Heart left ventricle (tissue), 16 donors: ENCODE data around the gene CLDN14. TPM values are rescaled to one million over a fixed set of nuclear protein-coding genes. Genes with fewer than 3 reads are reported as not detected.

Experiments used
- ATAC-seq, 4 donors: fragments of 200-7000 bp; cut with Tn5 transposase; one replicate each; pipeline ENCODE4 v1.9.1; 2020 to 2022; ENCODE audit warnings: moderate library complexity in 4 of 4, mild to moderate bottlenecking in 3 of 4, moderate number of reproducible peaks in 1 of 4
- DNase-seq, 5 donors: peaks; one replicate each; pipeline ENCODE4 v3.0.0-alpha.2; 2020
- H3K27ac ChIP-seq, 12 donors: fragments of 200-600 bp; sonication (generic) in 4 of 12; one replicate each; pipeline versions ENCODE4 v1.5.0 to v1.8.0; 2016 to 2022; ENCODE audit warnings: mild to moderate bottlenecking in 2 of 12
- H3K27me3 ChIP-seq, 9 donors: fragments of 200-600 bp; sonication (generic) in 2 of 9; one replicate each; pipeline versions ENCODE4 v1.5.1 to v1.8.0; 2016 to 2022; ENCODE audit warnings: mild to moderate bottlenecking in 3 of 9
- H3K36me3 ChIP-seq, 9 donors: fragments of 200-600 bp; sonication (generic) in 2 of 9; one replicate each; pipeline versions ENCODE4 v1.5.0 to v1.8.0; 2018 to 2022; ENCODE audit warnings: mild to moderate bottlenecking in 2 of 9
- H3K4me1 ChIP-seq, 12 donors: fragments of 200-600 bp; sonication (generic) in 4 of 12; one replicate each; pipeline versions ENCODE4 v1.5.0 to v1.8.0; 2016 to 2022; ENCODE audit warnings: mild to moderate bottlenecking in 3 of 12
- H3K4me3 ChIP-seq, 12 donors: fragments of 200-600 bp; sonication (generic) in 4 of 12; one replicate each; pipeline versions ENCODE4 v1.5.0 to v1.8.0; 2017 to 2022; ENCODE audit warnings: mild to moderate bottlenecking in 9 of 12, moderate library complexity in 4 of 12
- H3K9me3 ChIP-seq, 12 donors: fragments of 200-600 bp; sonication (generic) in 4 of 12; one replicate each; pipeline versions ENCODE4 v1.5.0 to v1.8.0; 2016 to 2022; ENCODE audit warnings: mild to moderate bottlenecking in 1 of 12
- POLR2A ChIP-seq, 2 donors: fragments of 450-650 bp; IDR thresholded peaks; one replicate each; pipeline ENCODE4 v1.6.1; 2017; ENCODE audit warnings: antibody characterized with exemption in 2 of 2, mild to moderate bottlenecking in 2 of 2, moderate library complexity in 2 of 2
- WGBS, 4 donors: extraction: QIAGEN DNeasy Blood & Tissue Kit in 2 of 4; methylation state at CpG; one replicate each; pipeline versions ENCODE4 v1.1.5 to v1.1.7; 2013 to 2018; 5-methylcytosine and 5-hydroxymethylcytosine counted together
- intact Hi-C, 10 donors: fragments of 100-400 bp; cut with DNase I; formaldehyde crosslinking; loops; one replicate each; pipeline versions ENCODE4 v1.11.1 to v1.14.2; 2022
- polyA plus RNA-seq, 2 donors: library from polyadenylated mRNA; stranded (reverse); fragments of 200-250 nt; gene quantifications; one replicate each; pipeline ENCODE4 v1.2.3, GENCODE V29; 2013
- total RNA-seq, 9 donors: library from RNA; depleted of rRNA in 2 of 9; stranded (reverse); fragments of >200 nt in 2 of 9; fragmentation: NEBNext Ultra II Directional in 3 of 9; extraction: Animal tissue kit (Norgen Biotek cat#: 25700) in 3 of 9; gene quantifications; one replicate each; pipeline versions ENCODE4 v1.1.0 to v1.2.4, GENCODE V29; 2016 to 2023
- TF ChIP-seq, protein P1 (sequence below), 12 donors: fragments of 200-600 bp; sonication (generic) in 4 of 12; IDR thresholded peaks; one replicate each; pipeline versions ENCODE4 v1.5.0 to v1.8.0; 2018 to 2022; ENCODE audit warnings: antibody characterized with exemption in 12 of 12, mild to moderate bottlenecking in 5 of 12
- donor health status: ischemic (EF 13 %, LVEDD 7.1; RV severe dilation, severe dysfunction).
- donor health status: healthy with polysubstance abuse.
- donor health status: DM: no; HTN: yes; CAD: no.
- donor health status: DM: no; HTN: no; CAD: no.
- donor health status: ischemic (EF 25% LVEDD 6.9; RV normal size, moderate dysfunction).
- donor health status: ischemic (EF 25% LVEDD 5.7; RV mildly dilated, moderate dysfunction).
- donor health status: healthy.
- donor health status: DM: yes; HTN: yes; CAD: no.
- donor health status: ischemic (EF 35%, LVEDD 5.7; RV mildly dilated, moderate dysfunction).
- donor health status: nonischemic (EF 11% LVEDD 7.7; RV severe dilation, severe dysfunction).
- donor health status: DM: yes; HTN: yes; CAD: no.
- donor health status: PGD.
- donor health status: ischemic (EF 29% LVEDD 5.4; RV normal size, mild dysfunction).
- donor health status: nonischemic (EF 23%, LVEDD 6.1; RV moderate dilation, normal function).

CLDN14 gene
- total and polyA plus RNA-seq, 11 donors: not detected

DNA sequence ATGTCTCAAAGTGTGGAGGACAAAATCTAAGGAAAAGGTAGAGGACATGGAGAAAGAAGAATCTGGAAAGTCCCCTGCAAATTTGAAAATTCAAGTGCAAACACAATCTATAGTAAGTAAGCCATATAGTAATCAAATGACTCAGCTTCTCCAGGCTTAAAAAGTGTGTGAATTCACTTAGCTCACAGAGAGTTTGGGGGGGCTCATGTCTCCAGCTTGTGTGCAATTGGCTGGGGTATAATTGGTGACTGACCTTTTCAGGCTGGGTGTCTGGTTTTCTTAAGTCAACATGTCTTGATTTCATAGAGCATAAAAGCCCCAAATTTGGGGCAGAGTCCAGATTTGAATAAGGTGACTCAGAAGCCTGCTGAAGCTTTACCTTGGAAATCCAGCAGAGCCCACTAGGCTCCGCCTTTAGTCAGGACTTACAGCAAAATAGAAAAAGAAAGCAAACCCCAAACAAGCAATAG lies 8.6 kb downstream of the CLDN14 start:
- Histone ChIP-seq H3K4me1 (no peaks in the 10 kb centered on the region), H3K36me3 (no peaks in the 10 kb centered on the region), H3K27ac (no peak overlapping the region), H3K4me3 (no peak overlapping the region), H3K27me3 (no peaks in the 10 kb centered on the region), H3K9me3 (no peaks in the 10 kb centered on the region)
- TF ChIP-seq, protein P1, sequence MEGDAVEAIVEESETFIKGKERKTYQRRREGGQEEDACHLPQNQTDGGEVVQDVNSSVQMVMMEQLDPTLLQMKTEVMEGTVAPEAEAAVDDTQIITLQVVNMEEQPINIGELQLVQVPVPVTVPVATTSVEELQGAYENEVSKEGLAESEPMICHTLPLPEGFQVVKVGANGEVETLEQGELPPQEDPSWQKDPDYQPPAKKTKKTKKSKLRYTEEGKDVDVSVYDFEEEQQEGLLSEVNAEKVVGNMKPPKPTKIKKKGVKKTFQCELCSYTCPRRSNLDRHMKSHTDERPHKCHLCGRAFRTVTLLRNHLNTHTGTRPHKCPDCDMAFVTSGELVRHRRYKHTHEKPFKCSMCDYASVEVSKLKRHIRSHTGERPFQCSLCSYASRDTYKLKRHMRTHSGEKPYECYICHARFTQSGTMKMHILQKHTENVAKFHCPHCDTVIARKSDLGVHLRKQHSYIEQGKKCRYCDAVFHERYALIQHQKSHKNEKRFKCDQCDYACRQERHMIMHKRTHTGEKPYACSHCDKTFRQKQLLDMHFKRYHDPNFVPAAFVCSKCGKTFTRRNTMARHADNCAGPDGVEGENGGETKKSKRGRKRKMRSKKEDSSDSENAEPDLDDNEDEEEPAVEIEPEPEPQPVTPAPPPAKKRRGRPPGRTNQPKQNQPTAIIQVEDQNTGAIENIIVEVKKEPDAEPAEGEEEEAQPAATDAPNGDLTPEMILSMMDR (IDR thresholded peaks at IDR 0.05): no peak
- TF ChIP-seq POLR2A (IDR thresholded peaks at IDR 0.05): no peak
- 95 to 100% (median 99%) methylated on average over 1 of the region's 1 CpG for WGBS, 4 donors
- no peak for ATAC-seq
- DNase-seq: no peak
- intact Hi-C loops: loop anchor here in 1 of 10 donors (10.0 kb wide), 1 partner anchor 46 kb away; no protein-coding TSS in a partner anchor

DNA sequence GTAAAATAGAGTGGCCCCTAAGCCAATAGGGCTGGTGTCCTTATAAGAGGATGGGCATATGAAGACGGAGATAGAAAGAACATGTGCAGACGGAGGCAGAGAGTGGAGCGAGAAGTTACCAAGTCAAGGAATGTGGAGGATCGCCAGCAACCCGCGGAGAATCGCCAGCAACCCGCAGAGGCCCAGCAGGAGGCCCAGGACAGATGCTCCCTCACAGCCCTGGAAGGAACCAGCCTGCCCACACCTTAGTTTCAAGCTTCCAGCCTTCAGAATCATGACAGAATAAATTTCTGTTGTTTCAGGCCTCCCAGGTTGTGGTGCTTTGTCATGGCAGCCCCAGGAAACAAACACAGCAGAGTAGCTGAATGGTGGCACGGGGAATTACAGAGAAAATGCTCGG lies 9.6 kb downstream of the CLDN14 start:
- no peak for TF ChIP-seq POLR2A (IDR thresholded peaks at IDR 0.05)
- TF ChIP-seq, protein P1 (IDR thresholded peaks at IDR 0.05): no peak
- H3K27ac ChIP-seq: no peak overlapping the region
- 77 to 85% (median 81%) methylated on average over 10 of the region's 10 CpGs for WGBS, 4 donors
- no peaks in the 10 kb centered on the region for H3K36me3 ChIP-seq
- intact Hi-C loops: loop anchor here in 1 of 10 donors (10.0 kb wide), 1 partner anchor 45 kb away; no protein-coding TSS in a partner anchor
- H3K4me3 ChIP-seq: no peak overlapping the region
- no peaks in the 10 kb centered on the region for H3K27me3 ChIP-seq
- no peak for DNase-seq
- H3K4me1 ChIP-seq: peaks cover 0 to 4% (median 0%) of the 10 kb centered on the region in 12 donors
- H3K9me3 ChIP-seq: no peaks in the 10 kb centered on the region
- ATAC-seq: no peak

DNA sequence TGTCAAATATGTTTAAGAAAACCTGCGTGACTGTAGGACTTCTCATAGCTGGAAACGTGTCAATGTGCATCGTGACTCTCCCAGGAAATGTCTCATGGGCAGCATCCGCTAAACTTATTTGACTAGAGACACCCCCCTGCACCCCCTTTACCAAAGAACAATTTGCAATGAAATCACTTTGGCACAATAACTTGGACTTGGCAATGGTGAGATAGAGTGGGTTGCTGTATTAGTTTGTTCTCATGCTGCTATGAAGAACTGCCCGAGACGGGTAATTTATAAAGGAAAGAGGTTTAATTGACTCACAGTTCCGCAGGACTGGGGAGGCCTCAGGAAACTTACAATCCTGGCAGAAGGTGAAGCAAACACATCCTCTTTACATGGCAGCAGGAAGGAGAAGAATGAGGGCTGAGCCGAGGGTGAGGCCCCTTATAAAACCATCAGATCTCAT lies 13.8 kb downstream of the CLDN14 start:
- DNase-seq (no peak), ATAC-seq (no peak)
- Histone ChIP-seq H3K36me3 (no peaks in the 10 kb centered on the region), H3K4me3 (no peak overlapping the region), H3K9me3 (no peaks in the 10 kb centered on the region), H3K27me3 (peaks cover 0 to 8% (median 0%) of the 10 kb centered on the region in 9 donors), H3K4me1 (peaks cover 0 to 16% (median 0%) of the 10 kb centered on the region in 12 donors), H3K27ac (no peak overlapping the region)
- TF ChIP-seq POLR2A (IDR thresholded peaks at IDR 0.05): no peak
- TF ChIP-seq, protein P1 (IDR thresholded peaks at IDR 0.05): no peak
- WGBS, 4 donors: 77 to 85% (median 78%) methylated on average over 8 of the region's 8 CpGs
- intact Hi-C loops: no loop called here

DNA sequence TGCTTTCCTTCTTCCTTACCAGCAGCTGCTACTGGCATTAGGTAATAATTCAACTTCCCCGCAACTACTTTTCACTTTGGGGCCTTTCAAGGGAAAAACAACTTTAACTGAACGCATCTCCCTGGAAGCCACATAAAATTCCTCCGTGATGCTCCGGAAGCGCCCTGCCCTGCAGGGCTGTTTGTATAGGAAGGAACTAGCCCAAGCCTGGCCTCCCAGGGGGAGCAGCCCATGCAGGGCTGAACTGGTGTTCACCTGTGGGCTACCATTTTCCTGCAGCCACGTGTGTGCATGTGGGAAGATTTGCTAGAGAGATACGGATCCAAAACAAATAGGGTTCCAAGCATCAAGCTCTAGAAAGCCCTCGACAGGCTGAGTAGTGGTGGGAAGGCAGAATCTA lies 14.4 kb downstream of the CLDN14 start:
- TF ChIP-seq, protein P1 (IDR thresholded peaks at IDR 0.05): no peak
- TF ChIP-seq POLR2A (IDR thresholded peaks at IDR 0.05): no peak
- DNase-seq: no peak
- H3K4me1 ChIP-seq: peaks cover 0 to 16% (median 0%) of the 10 kb centered on the region in 12 donors
- WGBS, 4 donors: 52 to 69% (median 64%) methylated on average over 8 of the region's 8 CpGs
- H3K27ac ChIP-seq: no peak overlapping the region
- H3K9me3 ChIP-seq: no peaks in the 10 kb centered on the region
- H3K27me3 ChIP-seq: peaks cover 0 to 9% (median 0%) of the 10 kb centered on the region in 9 donors
- intact Hi-C loops: no loop called here
- H3K4me3 ChIP-seq: no peak overlapping the region
- no peak for ATAC-seq
- no peaks in the 10 kb centered on the region for H3K36me3 ChIP-seq
